ENCODE results near the gene FANCE.

FANCE gene

DNA sequence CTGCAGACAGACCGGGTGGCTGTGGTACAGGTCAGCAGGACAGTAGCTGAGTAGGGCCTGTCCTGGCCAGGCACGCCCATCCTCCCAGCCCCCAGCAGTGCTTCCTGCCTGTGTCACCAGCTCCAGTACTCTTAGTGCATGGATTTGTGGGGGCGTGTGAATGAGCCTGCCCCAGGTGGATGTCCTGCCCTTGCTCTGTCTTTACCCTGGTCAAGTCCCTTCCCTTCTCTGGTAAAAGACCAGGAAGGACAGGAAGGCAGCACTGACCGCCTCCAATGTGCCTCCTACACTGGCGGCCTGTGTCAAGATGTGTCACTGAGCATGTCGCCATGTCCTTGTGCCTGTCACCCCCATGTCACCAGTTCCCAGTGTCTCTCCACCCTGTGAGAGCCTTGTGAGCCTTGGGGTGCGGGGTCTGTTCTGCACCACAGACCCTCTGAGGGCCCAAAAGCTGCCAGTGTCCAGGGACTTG, 32.8 kb downstream of the FANCE start:
- DNase-seq (ENCODE audit: low read depth in 2 of 2), result no peak

DNA sequence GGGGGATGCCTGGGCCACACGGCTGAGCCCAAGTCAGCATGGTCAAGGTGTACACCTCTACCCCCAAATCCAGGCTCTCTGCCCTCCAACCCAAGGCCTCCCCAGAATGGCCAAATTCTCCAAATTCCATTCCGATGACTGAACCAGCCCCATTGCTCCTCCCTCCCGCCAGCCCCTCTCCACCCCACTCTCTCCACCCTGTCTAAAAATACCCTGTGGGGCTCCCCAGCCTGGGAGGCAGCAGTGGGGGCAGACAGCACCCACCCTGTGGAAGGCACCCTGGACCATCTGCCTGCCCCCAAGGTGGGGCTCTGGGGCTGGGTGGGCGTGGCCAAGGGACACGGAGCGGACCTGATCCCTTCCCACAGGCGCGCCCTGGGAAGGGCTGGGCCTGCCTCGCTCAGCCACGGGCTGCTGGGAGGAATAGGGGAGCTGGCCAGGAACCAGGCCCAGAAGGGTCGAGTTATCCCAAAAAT, 33.3 kb downstream of the FANCE start:
- DNase-seq (ENCODE audit: low read depth in 2 of 2), result no peak

DNA sequence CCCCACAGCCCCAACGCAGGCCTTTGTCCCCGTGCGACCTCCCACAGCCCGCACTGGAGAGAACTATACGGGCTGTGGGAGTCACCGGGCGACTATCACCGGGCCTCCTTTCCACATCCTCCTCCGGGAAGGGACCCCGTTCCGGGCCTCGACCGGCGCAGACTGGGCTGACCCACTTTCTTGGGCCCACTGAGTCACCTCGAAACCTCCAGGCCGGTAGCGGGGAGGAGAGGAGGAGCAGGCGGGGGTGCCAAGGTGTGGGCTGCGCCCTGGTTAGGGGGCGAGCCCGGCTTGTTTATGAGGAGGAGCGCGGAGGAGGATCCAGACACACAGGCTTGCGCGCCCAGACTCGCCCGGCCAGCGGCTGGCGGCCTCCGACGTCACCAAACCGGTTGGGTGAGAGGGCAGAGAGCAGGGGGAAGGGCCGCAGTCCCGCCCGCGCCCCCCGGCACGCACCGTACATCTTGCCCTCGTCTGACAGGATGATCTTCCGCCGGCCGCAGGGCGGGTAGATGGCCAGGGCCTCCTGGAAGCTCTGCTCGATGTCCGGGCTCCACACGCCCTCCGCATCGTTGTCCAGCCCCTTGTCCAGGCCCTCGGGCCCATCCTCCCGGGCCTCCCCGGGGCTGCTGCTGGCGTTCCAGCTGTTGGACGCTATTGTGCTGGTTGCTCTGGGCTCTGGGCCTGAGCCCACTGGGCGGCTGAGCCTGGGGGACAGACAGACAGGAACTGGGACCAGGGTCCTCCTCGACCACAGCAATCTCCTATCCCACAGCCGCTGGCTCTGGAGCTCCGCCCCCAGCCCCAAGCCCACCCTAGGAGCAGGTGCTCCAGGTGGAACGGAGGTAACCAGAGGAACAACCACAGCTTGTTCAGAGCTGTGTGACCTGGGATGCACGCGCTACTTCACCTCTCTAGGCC, 34.1 kb downstream of the FANCE start:
- no peak for DNase-seq (ENCODE audit: low read depth in 2 of 2)

DNA sequence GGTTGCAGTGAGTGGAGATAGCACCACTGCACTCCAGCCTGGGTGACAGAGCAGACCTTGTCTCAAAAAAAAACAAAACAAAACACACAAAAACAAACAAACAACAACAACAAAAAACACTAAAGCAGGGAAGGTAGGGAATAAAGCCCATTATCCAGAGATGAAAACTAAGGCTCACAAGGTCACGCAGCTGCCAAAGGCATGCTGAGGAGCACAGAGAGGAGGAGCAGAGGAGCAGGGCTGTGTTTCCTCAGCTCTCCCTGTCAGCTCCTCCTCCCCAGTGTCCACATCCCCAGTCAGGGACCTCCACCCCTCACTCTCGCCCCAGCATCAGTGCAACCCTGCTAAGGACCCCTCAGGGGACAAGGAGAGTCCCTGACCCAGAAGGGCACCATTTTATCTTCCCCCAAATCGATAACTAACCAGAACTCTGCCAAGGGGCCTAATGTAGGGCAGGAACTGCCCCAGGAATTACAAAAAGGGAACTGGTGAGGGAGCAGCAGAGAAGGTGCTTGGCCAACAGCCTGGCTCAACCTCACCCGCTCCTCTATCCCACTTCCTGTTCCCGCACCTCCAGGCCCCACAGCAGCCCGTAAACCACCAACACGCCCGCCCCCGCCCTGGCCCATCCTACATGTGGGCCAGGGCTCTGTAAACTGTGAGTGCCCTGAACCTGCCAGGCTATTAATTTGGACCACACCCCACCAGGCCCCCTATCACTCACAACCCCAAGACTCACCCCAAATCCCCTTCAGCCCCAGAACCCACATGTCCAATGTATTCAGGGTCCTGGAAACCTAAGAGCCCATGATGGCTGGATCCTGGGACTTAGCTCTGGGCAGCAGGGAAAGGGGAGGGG, 35.7 kb downstream of the FANCE start:
- DNase-seq (ENCODE audit: low read depth in 2 of 2), result no peak

DNA sequence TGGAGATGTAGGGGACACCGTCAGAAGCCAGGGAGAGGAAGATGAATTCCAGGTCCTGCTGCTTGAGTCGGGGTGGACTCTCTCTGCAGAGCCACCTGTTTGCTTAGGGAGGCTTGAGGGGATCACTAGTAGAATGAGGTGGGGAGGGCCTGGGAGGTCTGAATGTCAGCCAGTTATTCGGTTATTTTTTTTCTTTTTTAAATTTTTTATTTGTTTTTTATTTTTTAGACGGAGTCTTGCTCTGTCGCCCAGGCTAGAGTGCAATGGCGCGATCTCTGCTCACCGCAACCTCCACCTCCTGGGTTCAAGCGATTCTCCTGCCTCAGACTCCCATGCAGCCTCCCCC, 36.4 kb downstream of the FANCE start:
- no peak for DNase-seq (ENCODE audit: low read depth in 2 of 2)

DNA sequence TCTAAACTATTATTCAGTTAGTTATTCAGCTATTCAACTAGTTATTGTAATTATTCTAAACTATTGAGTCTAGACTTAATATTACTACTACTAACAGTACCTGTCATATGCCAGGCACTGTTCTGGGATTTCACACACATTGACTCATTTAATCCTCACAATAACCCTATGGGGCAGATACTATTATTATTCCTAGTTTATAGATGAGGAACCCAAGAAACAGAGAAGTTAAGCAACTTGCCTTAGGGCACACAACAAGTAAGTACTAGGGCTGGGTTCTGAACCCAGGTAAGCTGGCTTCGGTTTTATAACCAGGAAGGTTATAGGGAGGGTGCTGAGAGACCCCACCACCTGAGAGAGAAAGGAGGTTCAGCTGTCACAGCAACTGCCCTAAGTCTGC, 36.9 kb downstream of the FANCE start:
- no peak for DNase-seq (ENCODE audit: low read depth in 2 of 2)

DNA sequence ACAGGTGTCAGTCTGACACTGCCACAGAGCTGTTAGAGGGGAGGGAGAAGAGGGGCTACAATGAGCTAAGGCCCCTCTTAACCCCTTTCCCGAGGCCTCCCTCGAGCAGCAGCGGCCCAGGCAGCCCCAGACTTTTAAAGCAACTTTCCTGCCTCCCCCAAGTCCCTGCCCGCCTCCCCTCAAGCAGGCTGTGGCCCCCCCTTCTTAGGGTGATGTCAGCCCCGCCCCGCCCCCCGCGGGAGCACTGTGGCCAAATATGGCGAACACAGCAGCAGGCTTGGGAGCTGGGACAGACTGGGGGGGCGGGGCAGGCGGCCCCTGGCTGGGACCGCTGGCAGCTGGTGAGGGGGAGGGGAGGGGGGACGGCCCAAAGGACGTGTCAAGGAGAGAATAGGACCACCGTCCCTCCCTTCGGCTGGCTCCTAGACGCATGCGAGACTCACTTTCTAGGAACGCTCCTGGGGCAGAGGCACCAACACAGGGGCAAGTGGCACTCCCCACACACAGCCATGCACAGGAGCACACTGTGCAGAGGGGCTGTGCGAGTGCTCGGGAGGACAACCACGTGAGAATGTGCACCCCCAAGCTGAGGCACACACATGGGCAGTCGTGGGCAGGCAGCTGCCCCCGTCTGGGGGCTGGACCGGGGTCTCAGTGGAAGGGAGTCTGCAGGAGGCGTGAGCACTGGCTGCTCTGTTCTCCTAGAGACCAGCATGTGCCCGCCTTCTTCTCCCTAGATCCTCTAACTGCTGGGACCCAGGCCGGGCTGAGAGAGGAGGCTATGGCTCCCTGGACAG, 38.1 kb downstream of the FANCE start:
- no peak for DNase-seq (ENCODE audit: low read depth in 2 of 2)

DNA sequence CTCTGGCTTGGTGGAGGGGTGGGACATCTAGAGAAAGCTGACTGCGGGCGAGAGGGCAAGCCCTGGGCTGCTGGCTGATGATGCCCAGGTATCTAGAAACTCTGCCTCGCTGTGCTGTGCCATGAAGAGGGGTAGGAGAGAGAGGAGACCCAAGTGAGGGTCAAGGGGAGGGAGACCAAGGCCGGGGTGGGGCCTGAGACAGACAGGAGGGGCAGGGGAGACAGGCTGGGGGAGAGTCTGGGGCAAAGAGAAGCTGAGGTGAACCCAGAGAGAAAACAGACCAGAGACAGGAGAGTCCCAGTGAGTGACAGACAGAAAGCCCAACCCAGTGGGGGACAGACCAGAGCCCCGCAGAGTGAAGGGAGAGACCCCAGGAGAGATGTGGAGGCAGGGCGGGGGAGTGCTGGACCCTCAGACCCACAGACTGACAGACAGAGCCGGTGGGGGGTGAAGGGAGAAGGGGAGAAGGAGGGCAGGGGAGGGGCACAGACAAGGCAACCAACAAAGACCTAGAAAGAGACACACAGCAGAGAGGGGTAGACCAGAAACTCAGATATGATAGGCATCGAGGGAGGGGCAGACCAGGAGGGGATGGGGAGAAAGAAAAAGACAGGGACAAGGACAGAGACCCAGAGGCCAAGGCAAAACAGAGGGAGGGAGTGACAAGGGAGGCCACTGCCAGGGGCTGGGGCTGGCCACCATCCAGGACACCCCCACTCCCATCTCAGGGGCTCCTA, 38.9 kb downstream of the FANCE start:
- no peak for DNase-seq (ENCODE audit: low read depth in 2 of 2)

DNA sequence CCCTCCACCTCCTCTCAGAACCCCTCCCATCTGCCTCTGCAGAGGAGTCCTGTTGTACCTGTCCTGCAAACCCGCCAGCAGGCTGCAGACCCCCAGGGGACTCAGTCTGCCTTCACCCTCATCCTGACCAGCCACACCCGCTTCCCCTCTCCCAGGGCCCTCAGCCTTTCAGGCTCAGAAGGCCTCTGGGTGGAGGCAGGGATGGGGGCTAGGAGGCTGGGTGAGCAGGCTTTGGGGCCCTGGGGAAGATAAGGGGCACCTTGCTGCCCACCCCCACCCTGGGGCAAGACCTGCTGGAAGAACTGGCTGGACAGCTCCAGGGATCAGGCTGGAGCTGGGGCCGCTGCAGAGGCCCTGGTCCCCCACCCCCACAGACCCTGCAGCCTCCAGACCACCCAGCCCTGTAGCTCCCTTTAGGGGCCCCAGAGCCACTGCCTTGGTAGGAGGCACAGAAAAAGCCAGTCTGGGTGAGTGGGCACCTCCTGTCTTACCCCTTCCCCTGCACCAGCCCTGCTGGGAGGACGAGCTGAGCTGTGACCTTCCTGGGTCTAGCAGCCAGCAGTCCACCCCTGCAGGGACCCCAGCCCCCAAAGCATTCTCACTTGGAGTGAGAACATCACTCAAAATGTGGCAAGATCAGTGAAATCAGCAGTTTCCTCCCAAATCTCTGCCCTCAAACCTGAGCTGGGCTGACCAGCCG, 39.6 kb downstream of the FANCE start:
- no peak for DNase-seq (ENCODE audit: low read depth in 2 of 2)

DNA sequence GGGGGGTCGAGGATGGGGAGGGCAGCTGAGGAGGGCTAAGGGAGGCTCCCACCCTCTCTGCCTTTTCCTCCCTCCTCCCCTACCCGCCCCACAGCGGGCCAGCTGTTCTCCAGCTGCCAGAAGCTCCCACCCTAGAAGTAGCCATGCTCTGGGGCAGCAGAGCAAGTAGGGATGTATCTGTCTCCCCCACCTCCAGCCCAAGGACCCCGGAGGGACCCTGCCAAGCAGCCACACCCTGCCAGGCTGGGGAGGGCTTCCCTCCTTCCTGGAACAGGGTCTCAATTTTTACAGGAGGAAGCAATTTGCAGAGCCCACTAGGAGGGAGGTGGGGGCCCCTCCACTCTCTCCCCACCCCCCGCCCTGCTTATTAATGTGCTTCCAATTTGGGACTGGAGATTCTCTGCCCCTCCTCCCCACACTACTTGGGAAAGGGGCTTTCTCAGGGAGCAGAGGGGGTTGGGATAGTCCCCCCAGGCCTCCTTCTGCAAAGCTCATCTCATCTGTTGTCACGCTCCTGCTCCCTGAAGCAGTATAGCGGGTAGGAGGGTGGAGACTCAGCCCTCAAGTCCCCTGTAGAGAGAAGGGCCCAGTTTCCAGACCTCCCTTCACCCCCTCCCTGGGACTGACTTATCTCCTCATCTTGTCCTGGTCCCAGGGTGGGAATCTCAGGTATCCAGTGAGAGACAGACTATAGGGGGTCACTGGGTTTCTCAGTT, 40.3 kb downstream of the FANCE start:
- no peak for DNase-seq (ENCODE audit: low read depth in 2 of 2)

DNA sequence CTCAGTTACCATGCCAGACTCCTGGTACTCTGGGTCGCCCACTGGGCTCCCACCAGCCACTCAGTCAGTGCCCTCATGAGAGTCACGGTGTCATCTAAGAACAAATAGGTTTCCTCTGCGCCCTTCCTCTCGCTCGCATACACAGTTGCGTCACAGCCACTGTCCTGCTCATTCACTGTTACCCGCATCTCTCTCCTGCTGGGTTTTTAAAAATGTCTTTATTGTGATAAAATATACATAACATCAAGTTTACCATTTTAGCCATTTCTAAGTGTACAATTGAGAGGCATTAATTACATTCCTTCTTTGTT, 40.8 kb downstream of the FANCE start:
- no peak for DNase-seq (ENCODE audit: low read depth in 2 of 2)

DNA sequence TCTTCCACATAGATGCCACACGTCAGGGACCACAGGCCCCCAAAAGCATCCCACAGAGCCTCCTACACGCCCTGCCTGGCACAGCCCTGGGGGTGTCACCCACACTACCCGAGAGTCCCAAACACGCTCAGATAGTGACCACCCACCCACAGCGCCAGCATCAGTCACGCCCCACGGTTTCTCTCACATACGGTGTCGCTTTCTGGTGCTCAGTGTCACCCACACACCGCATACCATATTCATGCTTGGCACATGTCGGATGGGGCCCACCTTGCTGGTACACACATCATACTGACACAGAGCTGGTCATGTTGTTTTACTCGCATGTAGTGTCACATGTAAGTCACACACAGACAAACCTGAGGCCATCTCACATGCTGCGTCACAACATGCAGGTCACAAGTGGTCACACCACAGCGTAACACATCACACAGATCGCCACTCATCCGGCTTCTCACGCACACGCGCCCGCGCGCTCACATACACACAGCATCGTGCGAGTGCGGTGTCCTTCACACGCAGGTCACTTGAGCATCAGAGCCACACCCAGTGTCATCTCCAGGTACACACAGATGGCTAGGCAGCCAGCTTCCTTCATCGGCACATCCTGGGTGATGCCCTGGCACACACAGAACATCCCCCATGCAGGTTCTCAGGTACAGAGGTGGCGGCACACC, 41.3 kb downstream of the FANCE start:
- DNase-seq (ENCODE audit: low read depth in 2 of 2), result no peak

DNA sequence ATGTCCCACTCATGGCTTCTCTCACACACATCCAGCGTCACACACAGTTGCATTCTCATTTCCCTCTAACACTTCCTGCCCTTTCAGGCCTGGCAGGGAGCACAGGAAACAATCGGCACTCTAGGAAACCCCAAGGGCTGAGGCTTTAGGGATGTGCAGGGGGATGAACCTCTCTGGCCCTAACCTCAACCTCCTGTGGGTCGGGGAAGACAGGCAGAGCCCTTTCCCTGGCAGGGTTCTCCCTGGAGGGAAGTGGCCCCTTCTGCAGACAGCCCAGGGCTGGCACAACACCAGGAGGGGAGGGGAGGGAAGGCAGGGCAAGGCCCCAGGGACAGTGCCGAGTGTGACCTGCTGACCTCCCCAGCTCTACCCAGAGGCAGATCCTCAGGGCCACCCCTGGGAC, 42.0 kb downstream of the FANCE start:
- no peak for DNase-seq (ENCODE audit: low read depth in 2 of 2)

DNA sequence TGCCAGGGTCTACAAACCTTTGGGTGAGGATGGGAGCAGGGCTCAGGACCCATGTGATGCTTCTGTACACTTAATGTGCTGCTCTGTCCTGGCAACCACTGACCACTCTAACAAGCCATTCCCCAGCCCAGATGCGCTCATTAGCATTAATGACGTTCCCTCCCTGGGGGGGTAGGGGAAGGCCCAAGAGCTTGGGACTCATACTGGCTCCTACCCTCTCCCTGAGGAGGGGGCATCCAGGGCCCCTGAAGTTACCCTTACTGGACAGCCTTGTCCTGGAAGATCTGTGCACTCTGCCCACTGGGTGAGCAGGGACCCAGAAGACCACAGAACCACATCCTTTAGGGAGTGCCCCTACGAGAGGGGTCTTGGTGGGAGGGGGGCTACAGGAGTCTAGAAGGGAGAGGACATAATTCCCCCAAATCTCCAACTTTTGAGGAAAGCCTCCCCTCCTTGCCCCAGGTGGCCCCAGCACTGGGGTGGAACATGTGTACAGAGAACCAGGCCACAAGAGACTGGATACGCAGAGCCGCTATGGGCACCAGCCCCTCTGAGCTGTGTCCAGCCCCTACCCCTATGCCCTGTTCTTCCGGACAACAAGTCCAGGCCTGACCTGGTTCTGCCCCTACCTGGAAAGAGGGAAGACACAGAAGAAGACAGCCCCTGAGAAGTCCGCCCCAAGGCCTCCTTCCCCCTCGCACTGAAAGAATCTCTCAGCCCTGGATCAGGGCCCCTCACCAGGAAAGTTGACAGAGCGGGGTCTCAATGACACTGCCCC, 43.3 kb downstream of the FANCE start:
- no peak for DNase-seq (ENCODE audit: low read depth in 2 of 2)

DNA sequence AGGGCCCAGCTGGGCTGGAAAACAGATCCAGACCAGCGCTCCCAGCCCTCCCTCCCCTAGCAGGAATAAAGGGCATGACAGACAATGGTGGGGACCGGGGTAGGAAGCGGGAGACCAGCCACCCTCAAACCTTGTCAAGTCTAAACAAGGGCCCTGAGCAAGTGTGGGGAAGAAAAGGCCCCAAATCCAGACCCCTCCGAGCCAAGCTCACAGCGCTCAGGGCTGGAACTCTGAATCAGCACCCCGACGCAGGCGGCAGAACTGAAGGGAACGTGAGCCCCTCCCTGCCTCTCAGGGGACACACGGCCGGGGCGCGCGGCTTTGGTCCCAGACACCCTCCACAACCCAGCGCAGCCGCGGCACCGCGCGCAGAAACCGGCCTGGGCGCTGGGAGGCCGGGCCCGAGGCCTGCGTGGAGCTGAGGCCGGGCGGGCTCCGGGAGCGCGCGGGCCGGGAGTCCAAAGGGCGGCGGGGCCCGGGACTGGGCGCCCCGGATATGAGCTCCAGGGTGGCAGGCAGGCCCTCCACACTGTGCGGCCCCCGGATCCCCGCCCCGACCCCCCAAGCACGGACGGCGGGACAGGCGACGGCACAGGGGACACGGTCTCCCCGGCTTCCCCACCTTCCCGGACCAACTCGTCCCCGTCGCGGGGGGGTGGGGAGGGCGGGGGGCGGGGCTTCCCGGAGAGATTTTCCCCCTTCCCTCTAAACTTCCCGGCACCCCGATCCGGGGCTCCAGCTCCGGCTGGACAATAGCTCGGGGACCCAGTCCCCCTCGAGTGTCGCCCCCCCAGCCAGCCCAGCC, 44.1 kb downstream of the FANCE start:
- no peak for DNase-seq (ENCODE audit: low read depth in 2 of 2)

DNA sequence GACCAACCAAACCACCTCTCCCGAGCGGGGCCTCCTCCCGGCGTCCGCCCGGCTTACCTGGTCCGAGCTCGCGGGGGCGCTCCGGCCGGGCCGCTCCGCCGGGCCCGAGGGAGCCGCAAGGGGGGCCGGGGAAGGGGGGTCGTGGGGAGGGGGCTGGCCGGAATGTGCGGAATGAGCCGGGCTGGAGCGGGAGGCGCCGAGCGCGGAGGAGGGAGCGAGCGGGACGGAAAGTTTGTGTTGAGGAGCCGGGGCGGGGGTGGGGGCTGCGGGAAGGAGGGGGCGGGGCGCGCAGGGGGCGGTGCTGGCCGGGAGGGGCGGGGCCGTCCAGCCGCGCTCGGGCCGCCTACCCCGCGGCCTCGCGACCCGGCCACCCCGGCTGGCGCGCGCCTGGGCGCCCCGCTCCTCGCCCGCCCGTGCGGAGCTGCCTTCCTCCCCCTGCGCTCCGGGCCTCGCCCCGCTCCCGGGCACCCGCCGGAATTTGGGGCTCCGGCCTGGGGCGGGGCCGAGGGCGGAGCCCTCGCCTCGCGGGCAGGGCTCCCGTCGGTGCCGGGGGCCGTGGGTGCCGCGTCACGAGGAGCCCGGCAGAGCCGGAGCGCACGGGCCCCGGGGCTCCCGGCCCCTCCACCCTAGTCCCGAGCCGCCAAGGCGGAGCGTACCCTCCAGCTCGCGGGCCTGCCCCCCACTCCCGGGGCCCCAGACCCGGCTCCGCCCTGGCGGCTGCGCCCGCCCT, 44.9 kb downstream of the FANCE start, which contains the start of gene TEAD3:
Gene TEAD3 (minus strand): TSS at position 239 of the 730 bp plus-strand sequence.
- DNase-seq (ENCODE audit: low read depth in 2 of 2), result peak in 1 of 2 donors; percentile 20

Data from stimulated activated CD4-positive, alpha-beta T cell treated with anti-CD3 and anti-CD28 coated beads, Interleukin-15, amount 100 ng/mL, for 48 hours (primary cell).